AG20443 (cell line): ENCODE data around the gene CDC27.

ENCODE experiments used
- DNase-seq: peaks from one replicate; pipeline ENCODE4 v3.0.0; 2012; ENCODE audit warnings: low spot score, mixed read lengths

The CDC27 gene

DNA sequence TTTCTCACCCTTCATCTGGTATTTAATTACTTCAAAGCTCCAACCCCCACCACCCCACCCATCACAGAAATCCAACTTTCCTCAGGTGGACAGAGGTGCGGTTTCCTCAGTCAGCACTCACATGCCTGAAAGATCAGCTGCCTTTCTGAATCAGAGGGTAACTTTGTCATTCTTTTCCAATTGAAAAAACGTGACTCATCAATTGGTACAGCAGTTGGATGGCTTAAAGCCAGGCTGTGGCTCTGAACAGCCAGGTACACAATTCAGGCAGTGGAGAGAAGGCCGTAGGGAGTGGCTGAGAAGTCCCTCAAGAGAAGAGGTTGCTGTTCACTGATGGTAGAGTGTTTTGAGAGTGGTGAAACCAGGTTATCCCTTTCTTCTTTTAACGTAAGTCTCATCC lies 118.8 kb downstream of the CDC27 start:
- peak; percentile 7 for DNase-seq
